ENCODE results near the gene TRNAU1AP. TPM values are rescaled to one million over a fixed set of nuclear protein-coding genes. Genes with fewer than 3 reads are reported as not detected.

The TRNAU1AP gene
- total and polyA plus RNA-seq, 11 donors, result 7.9 to 26.6 (median 15.5) TPM

DNA sequence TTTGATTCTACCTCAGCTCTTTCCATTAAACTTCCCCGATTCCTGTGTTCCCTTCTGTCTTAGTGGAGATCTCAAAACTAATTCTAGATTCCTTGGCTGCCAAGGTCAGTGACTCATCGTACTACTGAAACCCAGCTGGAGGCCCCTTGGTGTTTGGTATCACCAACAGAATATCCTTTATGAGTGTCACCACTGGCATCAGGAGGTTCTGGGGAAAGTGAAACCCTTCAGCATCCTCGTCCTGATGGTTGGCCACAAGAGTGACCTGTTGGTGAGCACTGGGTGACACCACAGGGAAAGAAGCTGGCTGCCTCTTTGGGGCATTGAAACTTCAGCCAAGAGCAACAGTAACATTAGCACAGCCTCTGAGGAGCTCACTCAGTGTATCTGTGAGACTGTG is 48.8 kb downstream of the TRNAU1AP start:
- Histone ChIP-seq H3K4me1 (peaks cover 0 to 14% (median 0%) of the 10 kb centered on the region in 12 donors), H3K36me3 (peaks cover 0 to 46% (median 38%) of the 10 kb centered on the region in 9 donors), H3K27me3 (no peaks in the 10 kb centered on the region), H3K9me3 (no peaks in the 10 kb centered on the region), H3K4me3 (no peak overlapping the region), H3K27ac (peak overlapping the region in 1 of 12 donors; percentile 20)
- intact Hi-C loops (cut with DNase I), result loop anchor here (1.0 to 10.0 kb wide), 11 partner anchors 83 to 353 kb away; partner anchors contain the start of gene SESN2 (in 1 of the 10)
- TF ChIP-seq, protein P1, sequence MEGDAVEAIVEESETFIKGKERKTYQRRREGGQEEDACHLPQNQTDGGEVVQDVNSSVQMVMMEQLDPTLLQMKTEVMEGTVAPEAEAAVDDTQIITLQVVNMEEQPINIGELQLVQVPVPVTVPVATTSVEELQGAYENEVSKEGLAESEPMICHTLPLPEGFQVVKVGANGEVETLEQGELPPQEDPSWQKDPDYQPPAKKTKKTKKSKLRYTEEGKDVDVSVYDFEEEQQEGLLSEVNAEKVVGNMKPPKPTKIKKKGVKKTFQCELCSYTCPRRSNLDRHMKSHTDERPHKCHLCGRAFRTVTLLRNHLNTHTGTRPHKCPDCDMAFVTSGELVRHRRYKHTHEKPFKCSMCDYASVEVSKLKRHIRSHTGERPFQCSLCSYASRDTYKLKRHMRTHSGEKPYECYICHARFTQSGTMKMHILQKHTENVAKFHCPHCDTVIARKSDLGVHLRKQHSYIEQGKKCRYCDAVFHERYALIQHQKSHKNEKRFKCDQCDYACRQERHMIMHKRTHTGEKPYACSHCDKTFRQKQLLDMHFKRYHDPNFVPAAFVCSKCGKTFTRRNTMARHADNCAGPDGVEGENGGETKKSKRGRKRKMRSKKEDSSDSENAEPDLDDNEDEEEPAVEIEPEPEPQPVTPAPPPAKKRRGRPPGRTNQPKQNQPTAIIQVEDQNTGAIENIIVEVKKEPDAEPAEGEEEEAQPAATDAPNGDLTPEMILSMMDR (IDR thresholded peaks at IDR 0.05), result no peak
- TF ChIP-seq POLR2A (IDR thresholded peaks at IDR 0.05), result no peak
- DNase-seq, result no peak
- ATAC-seq, result peak in 2 of 4 donors; percentile 24 to 61
- 69 to 85% (median 74%) methylated on average over 3 of the region's 3 CpGs for WGBS, 4 donors

DNA sequence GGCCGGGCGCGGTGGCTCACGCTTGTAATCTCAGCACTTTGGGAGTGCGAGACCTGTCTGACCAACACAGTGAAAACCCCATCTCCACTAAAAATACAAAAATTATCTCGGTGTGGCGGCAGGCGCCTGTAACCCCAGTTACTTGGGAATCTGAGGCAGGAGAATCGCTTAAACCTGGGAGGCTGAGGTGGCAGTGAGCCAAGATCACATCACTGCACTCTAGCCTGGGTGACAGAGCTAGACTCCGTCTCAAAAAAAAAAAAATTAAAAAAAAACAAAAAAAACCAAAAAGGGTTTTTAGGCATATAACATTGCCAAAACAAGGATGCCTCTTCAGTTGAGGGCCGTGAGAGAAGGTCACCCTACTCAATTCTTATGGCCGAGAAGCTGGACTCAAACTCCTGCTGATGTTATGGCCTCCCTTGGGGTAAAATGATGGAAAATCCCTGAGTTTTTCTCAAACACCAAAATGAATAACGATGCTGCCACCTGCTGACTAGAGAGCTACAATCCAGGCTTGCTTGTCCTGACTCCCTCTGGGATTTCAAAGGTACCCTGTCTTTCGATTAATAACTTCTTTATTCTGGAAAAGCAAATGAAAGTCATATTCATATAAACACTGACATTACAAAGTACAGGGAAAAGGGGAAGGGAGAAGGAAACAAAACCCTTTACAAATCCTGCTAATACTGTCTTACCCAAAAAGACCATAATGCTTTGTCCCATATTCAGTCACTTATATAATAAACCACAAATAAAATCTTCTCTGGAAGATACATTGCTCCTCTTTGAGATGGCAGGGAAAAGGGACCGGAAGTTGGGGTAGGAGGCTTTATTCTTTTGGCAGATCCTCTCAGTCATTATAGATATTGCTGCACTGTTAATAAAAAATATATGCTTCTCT is 49.9 kb downstream of the TRNAU1AP start:
- Histone ChIP-seq H3K4me3 (no peak overlapping the region), H3K36me3 (peaks cover 0 to 57% (median 49%) of the 10 kb centered on the region in 9 donors), H3K27me3 (no peaks in the 10 kb centered on the region), H3K4me1 (peaks cover 0 to 14% (median 0%) of the 10 kb centered on the region in 12 donors), H3K9me3 (no peaks in the 10 kb centered on the region), H3K27ac (peak overlapping the region in 3 of 12 donors; percentile 9 to 23 (median 20))
- WGBS, 4 donors, result 69 to 73% (median 71%) methylated on average over 15 of the region's 15 CpGs
- intact Hi-C loops (cut with DNase I), result loop anchor here (1.0 to 10.0 kb wide), 11 partner anchors 84 to 354 kb away; partner anchors contain the start of gene SESN2 (in 1 of the 10)
- ATAC-seq (peak in 2 of 4 donors; percentile 77 to 84), DNase-seq (peak in 4 of 5 donors; percentile 40 to 70 (median 52))
- TF ChIP-seq, protein P1 (IDR thresholded peaks at IDR 0.05), result peak; percentile 44 to 80 (median 62)
- TF ChIP-seq POLR2A (IDR thresholded peaks at IDR 0.05), result no peak

DNA sequence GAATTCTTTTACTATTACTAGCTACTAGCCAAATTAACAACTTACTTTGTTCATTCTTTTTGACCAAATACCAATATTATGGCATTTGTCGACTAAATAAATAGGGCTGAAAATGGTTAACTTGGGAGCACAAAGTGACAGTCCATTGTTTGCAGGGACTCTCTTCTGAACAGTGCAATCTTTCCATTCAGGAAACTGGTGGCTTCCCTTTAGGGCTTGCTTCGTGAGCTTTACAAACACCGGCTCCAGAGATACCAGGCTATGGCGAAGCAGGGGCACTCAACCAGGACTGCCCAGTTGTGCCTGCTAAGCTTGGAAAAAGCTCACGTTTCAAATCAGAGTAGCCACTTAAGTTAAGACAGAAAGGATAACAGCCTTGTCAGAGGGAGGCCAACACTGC is 51.5 kb downstream of the TRNAU1AP start:
- DNase-seq (no peak), ATAC-seq (no peak)
- Histone ChIP-seq H3K9me3 (no peaks in the 10 kb centered on the region), H3K27me3 (no peaks in the 10 kb centered on the region), H3K36me3 (peaks cover 0 to 72% (median 63%) of the 10 kb centered on the region in 9 donors), H3K27ac (no peak overlapping the region), H3K4me3 (no peak overlapping the region), H3K4me1 (peaks cover 0 to 14% (median 0%) of the 10 kb centered on the region in 12 donors)
- no peak for TF ChIP-seq POLR2A (IDR thresholded peaks at IDR 0.05)
- TF ChIP-seq, protein P1 (IDR thresholded peaks at IDR 0.05), result no peak
- WGBS, 4 donors, result 69 to 89% (median 80%) methylated on average over 4 to 5 of the region's 5 CpGs
- intact Hi-C loops (cut with DNase I), result loop anchor here in 8 of 10 donors (2.0 to 10.0 kb wide), 7 partner anchors 87 to 350 kb away; partner anchors contain the start of gene SESN2 (in 1 of the 8)

DNA sequence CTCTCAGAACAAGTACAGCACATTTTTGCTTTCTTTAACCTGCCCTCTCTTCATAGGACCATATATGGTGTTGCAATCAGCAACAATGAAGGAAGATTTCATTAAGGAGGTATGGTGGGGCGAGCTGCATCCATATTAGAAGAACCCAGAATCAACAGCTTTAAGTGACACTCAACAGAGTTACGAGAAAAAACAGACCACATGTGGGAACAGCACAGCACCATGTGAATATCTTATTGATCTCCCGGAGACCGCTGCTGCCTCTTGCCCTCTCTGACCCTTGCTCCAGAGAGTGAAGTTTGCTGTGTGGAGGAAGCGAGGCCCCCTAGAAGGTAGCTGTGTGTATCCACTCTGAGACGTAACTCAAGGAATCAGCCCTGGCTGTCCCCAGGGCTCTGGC is 52.1 kb downstream of the TRNAU1AP start:
- Histone ChIP-seq H3K27ac (no peak overlapping the region), H3K9me3 (no peaks in the 10 kb centered on the region), H3K27me3 (no peaks in the 10 kb centered on the region), H3K36me3 (peaks cover 0 to 77% (median 69%) of the 10 kb centered on the region in 9 donors), H3K4me3 (no peak overlapping the region), H3K4me1 (peaks cover 0 to 14% (median 0%) of the 10 kb centered on the region in 12 donors)
- 87 to 90% (median 88%) methylated on average over 6 of the region's 6 CpGs for WGBS, 4 donors
- no peak for TF ChIP-seq POLR2A (IDR thresholded peaks at IDR 0.05)
- TF ChIP-seq, protein P1 (IDR thresholded peaks at IDR 0.05), result no peak
- no peak for ATAC-seq
- intact Hi-C loops (cut with DNase I), result loop anchor here in 8 of 10 donors (2.0 to 10.0 kb wide), 7 partner anchors 88 to 350 kb away; partner anchors contain the start of gene SESN2 (in 1 of the 8)
- DNase-seq, result no peak
